IMR-90 (cell line): Measurements from ENCODE around the gene TMPRSS6. TPM values are rescaled to one million over a fixed set of nuclear protein-coding genes. Genes with fewer than 3 reads are reported as not detected.

Source experiments
- ATAC-seq: fragments of 200-7000 bp; cut with Tn5 transposase; 2 replicates; pipeline ENCODE4 v1.9.1; 2020; ENCODE audit warnings: low read depth, mild to moderate bottlenecking, moderate library complexity
- BruUV-seq: library from RNA; stranded (reverse); fragments of 400-500 nt; replicated peaks from 2 replicates; lab custom pipeline; 2021; lab: Mats Ljungman, UMichigan
- CTCF ChIA-PET: fragments of 300-600 bp; formaldehyde crosslinking; extraction: SDS; loops from one replicate; lab custom pipeline; 2021; ENCODE audit warnings: antibody characterized with exemption; lab: Yijun Ruan, JAX
- POLR2A ChIA-PET: fragments of 300-600 bp; sonication (Branson Sonifier 250); formaldehyde crosslinking; loops from one replicate; lab custom pipeline; 2022; ENCODE audit warnings: antibody characterized with exemption; ENCODE audit not compliant: unreplicated experiment; lab: Charles Lee
- DNase-seq: peaks from one replicate; pipeline ENCODE4 v3.0.0; 2013
- H2AFZ ChIP-seq: replicated peaks from 2 replicates; pipeline ENCODE3; 2013; ENCODE audit warnings: low read length, mild to moderate bottlenecking; ENCODE audit not compliant: poor library complexity
- H2AK5ac ChIP-seq: 2 replicates; pipeline ENCODE4 v1.6.1; 2013; ENCODE audit warnings: low read depth, low read length, inconsistent platforms
- H2AK9ac ChIP-seq: replicated peaks from 2 replicates; pipeline ENCODE3; 2013; ENCODE audit warnings: mild to moderate bottlenecking, low read depth, low read length, moderate library complexity; ENCODE audit not compliant: poor library complexity
- H2BK120ac ChIP-seq: 2 replicates; pipeline ENCODE4 v1.6.1; 2013; ENCODE audit warnings: low read depth, low read length, inconsistent platforms
- H2BK15ac ChIP-seq: 3 replicates; pipeline ENCODE4 v1.6.1; 2013; ENCODE audit warnings: low read depth, low read length, inconsistent platforms
- H2BK20ac ChIP-seq: 2 replicates; pipeline ENCODE4 v1.6.1; 2013; ENCODE audit warnings: low read depth, mild to moderate bottlenecking, inconsistent platforms, low read length, moderate library complexity
- H2BK5ac ChIP-seq: 2 replicates; pipeline ENCODE4 v1.6.1; 2013; ENCODE audit warnings: mild to moderate bottlenecking, low read depth, low read length, inconsistent platforms; ENCODE audit not compliant: poor library complexity, severe bottlenecking
- H3K14ac ChIP-seq: replicated peaks from 2 replicates; pipeline ENCODE4 v1.6.1; 2013; ENCODE audit warnings: low read depth, low read length, inconsistent platforms
- H3K18ac ChIP-seq: 2 replicates; pipeline ENCODE4 v1.6.1; 2013; ENCODE audit warnings: low read depth, low read length, control low read depth
- H3K23ac ChIP-seq: 2 replicates; pipeline ENCODE4 v1.6.1; 2013; ENCODE audit warnings: low read depth, low read length, inconsistent platforms
- H3K27ac ChIP-seq: 2 replicates; pipeline ENCODE4 v1.5.1; 2013; ENCODE audit warnings: mild to moderate bottlenecking, control low read depth, low read length; ENCODE audit not compliant: insufficient read depth
- H3K27me3 ChIP-seq: 2 replicates; pipeline ENCODE4 v1.6.1; 2013; ENCODE audit warnings: low read length; ENCODE audit not compliant: control insufficient read depth, insufficient read depth
- H3K36me3 ChIP-seq: 2 replicates; pipeline ENCODE4 v1.6.1; 2013; ENCODE audit warnings: low read length, mixed read lengths; ENCODE audit not compliant: control insufficient read depth, insufficient read depth
- H3K4ac ChIP-seq: 2 replicates; pipeline ENCODE4 v1.6.1; 2013; ENCODE audit warnings: low read depth, low read length, inconsistent platforms
- H3K4me1 ChIP-seq: 2 replicates; pipeline ENCODE4 v1.6.1; 2013; ENCODE audit warnings: low read length, mixed read lengths; ENCODE audit not compliant: control insufficient read depth, insufficient read depth
- H3K4me2 ChIP-seq: 2 replicates; pipeline ENCODE4 v1.6.1; 2013; ENCODE audit warnings: low read depth, mild to moderate bottlenecking, control low read depth, low read length, moderate library complexity
- H3K4me3 ChIP-seq: 2 replicates; pipeline ENCODE4 v1.5.1; 2013; ENCODE audit warnings: low read depth, mild to moderate bottlenecking, control low read depth, low read length, moderate library complexity; ENCODE audit not compliant: insufficient read depth
- H3K56ac ChIP-seq: 2 replicates; pipeline ENCODE4 v1.6.1; 2013; ENCODE audit warnings: low read length, inconsistent platforms; ENCODE audit not compliant: insufficient read depth; ENCODE audit errors: extremely low read depth
- H3K79me1 ChIP-seq, 2 experiments: 2 replicates each; pipeline ENCODE4 v1.6.1; 2013; ENCODE audit warnings: low read length in 2 of 2, inconsistent platforms in 1 of 2, low read depth in 1 of 2
- H3K9ac ChIP-seq: 2 replicates; pipeline ENCODE4 v1.6.1; 2013; ENCODE audit warnings: low read depth, low read length, control low read depth
- H3K9me1 ChIP-seq: 2 replicates; pipeline ENCODE4 v1.6.1; 2013; ENCODE audit warnings: low read length, inconsistent platforms; ENCODE audit not compliant: insufficient read depth
- H3K9me3 ChIP-seq: 2 replicates; pipeline ENCODE4 v1.6.1; 2013; ENCODE audit warnings: low read length; ENCODE audit not compliant: control insufficient read depth, insufficient read depth
- H4K20me1 ChIP-seq: 2 replicates; pipeline ENCODE4 v1.6.1; 2013; ENCODE audit warnings: low read length, inconsistent platforms; ENCODE audit not compliant: insufficient read depth
- H4K5ac ChIP-seq: 2 replicates; pipeline ENCODE4 v1.6.1; 2013; ENCODE audit warnings: mild to moderate bottlenecking, low read depth, low read length, control low read depth
- H4K8ac ChIP-seq, 2 experiments: 2 replicates each; pipeline ENCODE4 v1.6.1; 2013; ENCODE audit warnings: low read depth in 2 of 2, low read length in 2 of 2, control low read depth in 1 of 2, inconsistent platforms in 1 of 2
- H4K91ac ChIP-seq: 2 replicates; pipeline ENCODE4 v1.6.1; 2013; ENCODE audit warnings: low read depth, low read length, inconsistent platforms; ENCODE audit not compliant: insufficient read depth
- RCOR1 ChIP-seq: IDR thresholded peaks from 2 replicates; pipeline ENCODE4 v1.6.1; 2012; ENCODE audit warnings: mild to moderate bottlenecking, low read length, improper control_type of control experiment; ENCODE audit not compliant: insufficient replicate concordance
- WGBS, 2 experiments: methylation state at CpG; one replicate each; pipeline versions ENCODE4 v1.1.5 to v1.1.7; 2013; ENCODE audit warnings: missing lambda C conversion rate in 2 of 2; ENCODE audit not compliant: insufficient read length in 1 of 2; ENCODE audit errors: extremely low coverage in 2 of 2; 5-methylcytosine and 5-hydroxymethylcytosine counted together
- dilution Hi-C: fragments of 300-500 bp; cut with HindIII; formaldehyde crosslinking; loops from one replicate; pipeline ENCODE4 v1.14.3; 2018; ENCODE audit warnings: low sequenced_read_pairs; ENCODE audit not compliant: unreplicated experiment
- in situ Hi-C: fragments of 300-500 bp; cut with MboI; formaldehyde crosslinking; loops from 3 replicates; pipeline ENCODE4 v1.14.3; 2019; ENCODE audit warnings: low sequenced_read_pairs, inconsistent platforms, mixed read lengths
- intact Hi-C: fragments of 100-400 bp; cut with micrococcal nuclease; formaldehyde crosslinking; loops from 2 replicates; pipeline ENCODE4 v1.10.0; 2022
- polyA plus RNA-seq, 3 experiments: library from polyadenylated mRNA; depleted of rRNA; stranded (reverse); fragments of >200 nt; gene quantifications; 2 replicates each; pipeline ENCODE4 v1.2.3, GENCODE V29; 2012; ENCODE audit warnings: low replicate concordance in 1 of 3
- total RNA-seq: library from RNA; depleted of rRNA; stranded (reverse); fragments of >200 nt; gene quantifications from 2 replicates; pipeline ENCODE4 v1.2.3, GENCODE V29; 2012

Gene TMPRSS6
- total and polyA plus RNA-seq, 2 of the 4 experiments (the other 2 are of a cell fraction), result not detected

DNA sequence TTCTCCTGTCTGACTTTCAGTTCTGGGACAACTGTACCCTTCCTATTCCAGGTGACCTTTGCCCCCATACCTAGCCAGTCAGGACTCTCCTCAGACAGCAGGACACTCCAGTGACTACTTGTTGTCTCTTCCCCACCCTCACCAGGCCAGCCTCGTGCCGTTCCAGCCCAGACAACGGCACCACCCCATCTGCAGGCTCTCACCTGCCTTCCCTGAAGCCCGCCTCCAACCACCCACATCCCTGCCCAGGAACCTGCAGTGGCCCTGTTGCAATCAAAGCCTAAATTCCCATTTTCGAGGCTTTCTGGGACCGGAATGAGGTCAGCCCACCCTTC is 36.5 kb upstream of the TMPRSS6 start:
- peaks cover 2% of the 10 kb centered on the region; the same call in 1 of the 2 replicates for H3K4me1 ChIP-seq
- H2BK20ac ChIP-seq, result no peak overlapping the region
- no peaks in the 10 kb centered on the region for H4K20me1 ChIP-seq
- H3K4me3 ChIP-seq, result no peak overlapping the region
- in situ Hi-C loops, result no loop called here
- H2BK15ac ChIP-seq, result no peak overlapping the region
- DNase-seq, result no peak
- H3K56ac ChIP-seq, result no peak overlapping the region
- no peaks in the 10 kb centered on the region for H3K36me3 ChIP-seq
- no peak overlapping the region for H3K9ac ChIP-seq
- H4K5ac ChIP-seq, result no peak overlapping the region
- no peak overlapping the region for H2BK120ac ChIP-seq
- H3K4me2 ChIP-seq, result no peak overlapping the region
- H4K91ac ChIP-seq, result no peak overlapping the region
- no peak overlapping the region for H4K8ac ChIP-seq
- H2AFZ ChIP-seq, result no peak overlapping the region
- H3K9me1 ChIP-seq, result no peaks in the 10 kb centered on the region
- H2AK5ac ChIP-seq, result no peak overlapping the region
- dilution Hi-C loops, result no loop called here
- no peak overlapping the region for H3K18ac ChIP-seq
- ChIA-PET POLR2A (no interaction called here), CTCF (no interaction called here)
- peaks cover 50% of the 10 kb centered on the region for H3K27me3 ChIP-seq
- no peaks in the 10 kb centered on the region for H3K79me1 ChIP-seq
- no peak overlapping the region for H3K14ac ChIP-seq
- H3K9me3 ChIP-seq, result no peaks in the 10 kb centered on the region
- WGBS, 2 experiments, result 54% methylated on average over 6 of the region's 6 CpGs; no CpG with 5 or more reads in 1 of the 2 experiments
- no peak overlapping the region for H2BK5ac ChIP-seq
- no peak overlapping the region for H3K27ac ChIP-seq
- ATAC-seq, result no peak
- H3K23ac ChIP-seq, result no peak overlapping the region
- no peak overlapping the region for H2AK9ac ChIP-seq
- no peak overlapping the region for H3K4ac ChIP-seq
- no TSS peak for BruUV-seq
- intact Hi-C loops, result no loop called here
- TF ChIP-seq RCOR1, result no peak
